Neuronal stem cell (in vitro differentiated cells): ENCODE measurements around the gene CERS2.

ENCODE experiments used
- DNase-seq: peaks from one replicate; pipeline ENCODE4 v3.0.0-alpha.2; 2013; ENCODE audit warnings: low spot score
- H2AFZ ChIP-seq: one replicate; pipeline ENCODE4 v1.6.1; 2013; ENCODE audit warnings: mild to moderate bottlenecking, low read length, inconsistent platforms
- H2AK5ac ChIP-seq: 2 replicates; pipeline ENCODE4 v1.6.1; 2013; ENCODE audit warnings: low read depth, mild to moderate bottlenecking, inconsistent platforms, low read length, moderate library complexity, mixed read lengths
- H2BK120ac ChIP-seq: 2 replicates; pipeline ENCODE4 v1.6.1; 2013; ENCODE audit warnings: low read depth, mild to moderate bottlenecking, inconsistent platforms, low read length, moderate library complexity, mixed read lengths
- H2BK12ac ChIP-seq: one replicate; pipeline ENCODE4 v1.6.1; 2013; ENCODE audit warnings: low read length, inconsistent platforms
- H2BK15ac ChIP-seq: 2 replicates; pipeline ENCODE4 v1.6.1; 2013; ENCODE audit warnings: mild to moderate bottlenecking, low read length, inconsistent platforms, mixed read lengths
- H2BK5ac ChIP-seq: one replicate; pipeline ENCODE4 v1.6.1; 2013; ENCODE audit warnings: inconsistent platforms, mild to moderate bottlenecking, low read length, moderate library complexity
- H3K14ac ChIP-seq: one replicate; pipeline ENCODE4 v1.6.1; 2013; ENCODE audit warnings: low read length, inconsistent platforms
- H3K18ac ChIP-seq: 2 replicates; pipeline ENCODE4 v1.6.1; 2013; ENCODE audit warnings: low read length, inconsistent platforms
- H3K23ac ChIP-seq: 2 replicates; pipeline ENCODE4 v1.6.1; 2013; ENCODE audit warnings: low read depth, mild to moderate bottlenecking, mixed read lengths, low read length, inconsistent platforms; ENCODE audit not compliant: poor library complexity
- H3K27ac ChIP-seq: replicated peaks from 3 replicates; pipeline ENCODE4 v1.5.1; 2013; ENCODE audit warnings: low read length, inconsistent platforms
- H3K27me3 ChIP-seq, 3 experiments: 2 replicates each; pipeline ENCODE4 v1.6.1; 2013; ENCODE audit warnings: low read length in 3 of 3, mild to moderate bottlenecking in 2 of 3, inconsistent platforms in 1 of 3, low read depth in 1 of 3, mixed read lengths in 1 of 3, moderate library complexity in 1 of 3; ENCODE audit not compliant: control insufficient read depth in 3 of 3, insufficient read depth in 3 of 3
- H3K36me3 ChIP-seq, 2 donors: replicated peaks in 1 of 2; 2 replicates each; pipeline ENCODE4 v1.6.1; 2013; ENCODE audit warnings: low read length in 2 of 2; ENCODE audit not compliant: control insufficient read depth in 2 of 2, insufficient read depth in 2 of 2
- H3K4ac ChIP-seq: 2 replicates; pipeline ENCODE4 v1.6.1; 2013; ENCODE audit warnings: inconsistent platforms, mild to moderate bottlenecking, low read length, moderate library complexity
- H3K4me1 ChIP-seq, 2 donors: 1 replicate in 1 of 2; 2 replicates in 1 of 2; pipeline ENCODE4 v1.6.1; 2013; ENCODE audit warnings: low read length in 2 of 2, low read depth in 1 of 2; ENCODE audit not compliant: control insufficient read depth in 2 of 2, insufficient read depth in 1 of 2
- H3K4me2 ChIP-seq: one replicate; pipeline ENCODE4 v1.6.1; 2013; ENCODE audit warnings: mild to moderate bottlenecking, low read length, inconsistent platforms; ENCODE audit not compliant: insufficient read depth, poor library complexity, severe bottlenecking
- H3K4me3 ChIP-seq, 2 donors: 2 replicates each; pipeline ENCODE4 v1.5.1; 2013; ENCODE audit warnings: low read length in 2 of 2, mild to moderate bottlenecking in 2 of 2, inconsistent platforms in 1 of 2, moderate library complexity in 1 of 2
- H3K79me1 ChIP-seq: one replicate; pipeline ENCODE4 v1.6.1; 2013; ENCODE audit warnings: low read depth, mild to moderate bottlenecking, inconsistent platforms, low read length, moderate library complexity
- H3K9ac ChIP-seq: one replicate; pipeline ENCODE4 v1.6.1; 2013; ENCODE audit warnings: mild to moderate bottlenecking, low read depth, low read length, inconsistent platforms; ENCODE audit not compliant: poor library complexity
- H3K9me3 ChIP-seq, 2 donors: replicated peaks in 1 of 2; 2 replicates each; pipeline versions ENCODE3 to v1.6.1; 2013; ENCODE audit warnings: low read length in 2 of 2, mild to moderate bottlenecking in 2 of 2, inconsistent platforms in 1 of 2, low read depth in 1 of 2, mixed read lengths in 1 of 2, moderate library complexity in 1 of 2; ENCODE audit not compliant: control insufficient read depth in 2 of 2, insufficient read depth in 1 of 2
- H4K8ac ChIP-seq: one replicate; pipeline ENCODE4 v1.6.1; 2013; ENCODE audit warnings: low read depth, mild to moderate bottlenecking, inconsistent platforms, low read length, moderate library complexity
- H4K91ac ChIP-seq: one replicate; pipeline ENCODE4 v1.6.1; 2013; ENCODE audit warnings: low read length, low read depth, mild to moderate bottlenecking, inconsistent platforms; ENCODE audit not compliant: poor library complexity
- WGBS, 2 donors: extraction: QIAGEN DNeasy Blood & Tissue Kit; methylation state at CpG; one replicate each; pipeline ENCODE4 v1.1.7; 2013; ENCODE audit warnings: missing lambda C conversion rate in 2 of 2, mixed read lengths in 1 of 2; ENCODE audit not compliant: insufficient read length in 2 of 2, insufficient replicate concordance in 1 of 2; ENCODE audit errors: extremely low coverage in 2 of 2; 5-methylcytosine and 5-hydroxymethylcytosine counted together

CERS2 gene

DNA sequence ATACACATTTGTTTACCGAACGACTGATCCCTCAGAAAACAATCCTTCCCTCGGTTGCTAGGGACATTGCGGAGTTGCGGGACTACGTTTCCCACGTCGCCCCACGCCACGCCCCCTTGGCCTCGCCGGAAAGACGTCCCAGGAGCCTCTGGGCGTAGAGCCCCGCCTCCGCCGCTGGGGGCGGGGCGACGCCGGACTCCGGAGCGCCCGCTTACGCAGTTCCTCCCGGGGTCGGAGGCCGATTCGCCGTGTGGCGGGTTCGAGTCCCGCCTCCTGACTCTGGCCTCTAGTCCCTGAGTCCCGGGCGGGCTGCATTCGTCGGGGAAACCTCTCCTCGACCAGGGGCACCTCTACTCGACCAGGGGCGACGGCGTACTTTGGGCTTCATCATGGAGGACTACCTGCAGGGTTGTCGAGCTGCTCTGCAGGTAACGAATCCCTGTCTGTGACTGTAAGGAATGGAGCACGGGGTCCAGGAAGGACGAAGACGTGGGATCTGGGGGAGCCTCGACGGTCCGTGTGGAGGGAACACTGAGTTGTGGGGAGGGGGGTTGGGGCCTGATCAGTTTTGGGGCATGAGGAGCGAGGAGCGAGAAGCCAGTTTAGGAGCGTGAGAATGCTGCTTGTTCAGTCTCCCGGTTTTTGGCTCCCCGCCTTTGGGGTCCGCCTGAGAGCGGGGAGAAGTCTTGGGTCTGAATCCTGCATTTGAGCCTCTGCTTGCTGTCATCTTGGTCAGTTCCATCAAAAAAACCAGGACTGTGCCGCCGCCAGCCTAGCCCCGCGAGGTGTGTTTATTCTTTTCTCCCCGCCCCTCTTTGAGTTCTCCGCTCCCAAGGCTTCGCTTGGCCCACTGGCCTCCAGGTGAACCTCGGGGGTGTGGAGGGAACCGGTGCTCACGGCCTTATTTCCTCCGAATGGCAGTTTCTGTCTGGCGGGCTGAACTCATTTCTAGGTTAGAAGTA, 33.9 kb upstream of the CERS2 start, which contains the start of gene PRUNE1:
PRUNE1 (plus strand) TSS at position 206 of the 962 bp plus-strand sequence; CDS start at position 390, 184 bp downstream.
- H4K8ac ChIP-seq = no peak within 1 kb of the TSS
- peak within 1 kb of the TSS; percentile 16 for H2AK5ac ChIP-seq
- no peaks in the 10 kb centered on the region for H3K27me3 ChIP-seq
- no peaks in the 10 kb centered on the region for H3K9me3 ChIP-seq
- H3K4me2 ChIP-seq = peak within 1 kb of the TSS; percentile 77
- peak within 1 kb of the TSS; percentile 84 to 90 for H3K4me3 ChIP-seq
- peaks cover 3% of the 10 kb centered on the region for H3K79me1 ChIP-seq
- no peak within 1 kb of the TSS for H2BK12ac ChIP-seq
- peak; percentile 92 for DNase-seq
- peak within 1 kb of the TSS; percentile 21 for H2BK120ac ChIP-seq
- no CpG with 5 or more reads among the region's 69 CpGs for WGBS, 2 donors
- no peak within 1 kb of the TSS for H4K91ac ChIP-seq
- H2AFZ ChIP-seq = peak within 1 kb of the TSS; percentile 92
- peaks cover 12 to 16% of the 10 kb centered on the region in 2 donors for H3K4me1 ChIP-seq
- no peaks in the 10 kb centered on the region for H3K36me3 ChIP-seq
- H2BK15ac ChIP-seq = no peak within 1 kb of the TSS
- H3K4ac ChIP-seq = peak within 1 kb of the TSS; percentile 28
- peak within 1 kb of the TSS; percentile 49 for H3K18ac ChIP-seq
- H3K9ac ChIP-seq = peak within 1 kb of the TSS; percentile 99
- no peak within 1 kb of the TSS for H2BK5ac ChIP-seq
- no peak within 1 kb of the TSS for H3K27ac ChIP-seq
- peak within 1 kb of the TSS; percentile 5 for H3K23ac ChIP-seq
- H3K14ac ChIP-seq = peak within 1 kb of the TSS; percentile 89

DNA sequence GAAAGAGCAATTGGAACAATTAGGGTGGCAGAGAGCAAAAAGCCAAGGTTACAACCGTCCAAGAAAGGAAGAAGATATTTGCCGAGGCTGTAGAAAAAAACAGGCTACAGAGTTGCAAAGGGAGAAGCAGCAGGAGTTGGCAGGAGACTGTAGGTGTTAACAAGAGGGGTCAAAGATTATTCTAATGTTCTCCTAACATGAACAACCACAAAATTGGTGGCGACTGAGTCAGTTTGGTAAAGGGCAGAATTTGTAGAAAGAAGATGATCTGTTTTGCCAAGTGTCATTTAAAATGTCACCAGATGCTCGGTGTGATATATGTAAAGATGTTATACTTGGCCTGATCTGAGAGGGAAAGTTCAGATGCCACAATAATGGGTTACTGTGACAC, 33.2 kb upstream of the CERS2 start:
- H3K14ac ChIP-seq = no peak overlapping the region
- H3K18ac ChIP-seq = no peak overlapping the region
- H3K4ac ChIP-seq = no peak overlapping the region
- peak; percentile 31 for DNase-seq
- no peaks in the 10 kb centered on the region for H3K27me3 ChIP-seq
- no peaks in the 10 kb centered on the region for H3K79me1 ChIP-seq
- H2AFZ ChIP-seq = peak overlapping the region; percentile 92
- no peak overlapping the region for H4K91ac ChIP-seq
- no peak overlapping the region for H2BK5ac ChIP-seq
- peak overlapping the region in 1 of 2 donors; percentile 90 for H3K4me3 ChIP-seq
- no peak overlapping the region for H3K23ac ChIP-seq
- H3K9me3 ChIP-seq = no peaks in the 10 kb centered on the region
- no peak overlapping the region for H2BK120ac ChIP-seq
- no peak overlapping the region for H2BK15ac ChIP-seq
- H3K27ac ChIP-seq = no peak overlapping the region
- no peak overlapping the region for H4K8ac ChIP-seq
- no peak overlapping the region for H3K9ac ChIP-seq
- no peak overlapping the region for H2AK5ac ChIP-seq
- no peak overlapping the region for H3K4me2 ChIP-seq
- no peaks in the 10 kb centered on the region for H3K36me3 ChIP-seq
- WGBS, 2 donors = no CpG with 5 or more reads among the region's 4 CpGs
- H3K4me1 ChIP-seq = peaks cover 12 to 16% of the 10 kb centered on the region in 2 donors
- no peak overlapping the region for H2BK12ac ChIP-seq

DNA sequence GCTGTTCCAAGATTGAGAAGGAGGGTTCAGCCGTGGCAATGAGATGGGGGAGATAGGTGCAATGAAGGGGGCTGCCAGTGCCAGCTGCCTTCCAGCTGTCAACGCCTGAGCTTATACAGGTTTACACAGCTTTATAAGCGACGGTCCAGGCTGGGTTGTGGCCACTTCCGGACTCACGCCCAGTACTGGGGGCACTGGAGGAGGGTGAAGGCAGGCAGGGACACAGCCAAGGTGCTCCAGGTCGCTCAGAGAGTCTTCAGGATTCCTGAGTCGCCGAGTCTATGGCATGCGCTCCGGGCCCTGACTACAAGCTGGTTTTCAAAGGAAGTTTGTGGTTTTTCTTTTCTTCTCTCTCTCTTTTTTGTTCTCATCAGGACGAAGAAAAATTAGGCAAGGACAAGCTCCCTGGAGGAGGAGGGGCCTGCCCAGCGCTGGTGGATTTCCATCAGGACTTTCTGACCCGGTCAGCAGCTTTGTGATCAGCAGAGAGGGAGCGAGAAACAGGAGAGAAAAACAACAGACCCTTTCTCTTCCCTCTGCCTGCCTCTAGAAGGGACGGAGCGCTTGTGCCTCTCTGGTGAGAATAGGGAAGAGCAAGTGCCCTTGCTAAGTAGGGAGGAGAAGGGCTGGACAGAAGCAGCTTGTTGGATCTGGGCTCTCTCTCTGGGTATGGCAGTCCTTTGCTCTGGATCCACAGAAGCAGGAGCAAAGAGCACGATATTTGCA, 31.9 kb upstream of the CERS2 start, which contains the start of gene MINDY1:
MINDY1 (minus strand) TSS at position 576 of the 726 bp plus-strand sequence. CDS start 4,285 bp downstream, outside the sequence.
- Histone ChIP-seq H3K4me1 (peaks cover 12 to 16% of the 10 kb centered on the region in 2 donors), H2AFZ (peak within 1 kb of the TSS; percentile 92), H2BK15ac (no peak within 1 kb of the TSS), H3K36me3 (peaks cover 0 to 6% of the 10 kb centered on the region in 2 donors), H2BK12ac (no peak within 1 kb of the TSS), H3K4ac (no peak within 1 kb of the TSS), H2AK5ac (no peak within 1 kb of the TSS), H3K23ac (no peak within 1 kb of the TSS), H4K8ac (no peak within 1 kb of the TSS), H3K9me3 (no peaks in the 10 kb centered on the region), H3K27ac (peak within 1 kb of the TSS; percentile 53), H4K91ac (no peak within 1 kb of the TSS), H3K4me3 (peak within 1 kb of the TSS; percentile 63 to 90), H3K18ac (peak within 1 kb of the TSS; percentile 86), H3K9ac (peak within 1 kb of the TSS; percentile 85), H3K27me3 (no peaks in the 10 kb centered on the region), H2BK120ac (no peak within 1 kb of the TSS), H2BK5ac (no peak within 1 kb of the TSS), H3K14ac (no peak within 1 kb of the TSS), H3K4me2 (peak within 1 kb of the TSS; percentile 81), H3K79me1 (no peaks in the 10 kb centered on the region)
- no CpG with 5 or more reads among the region's 18 CpGs for WGBS, 2 donors
- DNase-seq = peak; percentile 75
